ENCODE data around the gene MOB2.

MOB2 gene

GRCh38 chr11:1504138-1504537 lies 17.6 kb upstream of the MOB2 start:
- no peak for DNase-seq (ENCODE audit: low read depth, low spot score)

- DNase-seq (ENCODE audit: low read depth, low spot score): no peak
Measured at GRCh38 chr11:1503708-1504104, 17.1 kb upstream of the MOB2 start.

- DNase-seq (ENCODE audit: low read depth, low spot score): no peak
Measured at GRCh38 chr11:1502954-1503707, 16.6 kb upstream of the MOB2 start.

- DNase-seq (ENCODE audit: low read depth, low spot score): no peak
Measured at GRCh38 chr11:1502168-1502953, 15.8 kb upstream of the MOB2 start.

- DNase-seq (ENCODE audit: low read depth, low spot score): no peak
Measured at GRCh38 chr11:1501421-1502167, 15.0 kb upstream of the MOB2 start.

- DNase-seq (ENCODE audit: low read depth, low spot score): no peak
Measured at GRCh38 chr11:1500466-1501420, 14.2 kb upstream of the MOB2 start.

- no peak for DNase-seq (ENCODE audit: low read depth, low spot score)
Measured at GRCh38 chr11:1499899-1500298, 13.3 kb upstream of the MOB2 start.

GRCh38 chr11:1499261-1499890 lies 12.8 kb upstream of the MOB2 start:
- DNase-seq (ENCODE audit: low read depth, low spot score): no peak

GRCh38 chr11:1498262-1498661 lies 11.7 kb upstream of the MOB2 start:
- no peak for DNase-seq (ENCODE audit: low read depth, low spot score)

- no peak for DNase-seq (ENCODE audit: low read depth, low spot score)
Measured at GRCh38 chr11:1497600-1497999, 11.0 kb upstream of the MOB2 start.

GRCh38 chr11:1496761-1497095 lies 10.1 kb upstream of the MOB2 start:
- no peak for DNase-seq (ENCODE audit: low read depth, low spot score)

GRCh38 chr11:1496091-1496760 lies 9.6 kb upstream of the MOB2 start:
- no peak for DNase-seq (ENCODE audit: low read depth, low spot score)

- no peak for DNase-seq (ENCODE audit: low read depth, low spot score)
Measured at GRCh38 chr11:1494650-1495049, 8.1 kb upstream of the MOB2 start.

- DNase-seq (ENCODE audit: low read depth, low spot score): no peak
Measured at GRCh38 chr11:1493650-1494244, 7.2 kb upstream of the MOB2 start.

GRCh38 chr11:1491379-1491778 lies 4.8 kb upstream of the MOB2 start:
- DNase-seq (ENCODE audit: low read depth, low spot score): no peak

GRCh38 chr11:1490651-1491050 lies 4.1 kb upstream of the MOB2 start:
- no peak for DNase-seq (ENCODE audit: low read depth, low spot score)

GRCh38 chr11:1488575-1489180 lies 2.1 kb upstream of the MOB2 start:
- no peak for DNase-seq (ENCODE audit: low read depth, low spot score)

GRCh38 chr11:1487851-1488574 lies 1.4 kb upstream of the MOB2 start:
- no peak for DNase-seq (ENCODE audit: low read depth, low spot score)
